NCI-H526 (cell line): ENCODE data around the gene PHLPP1.
"Not testable (repeated sequence)": the region's sequence is repeated elsewhere in the genome, so short reads cannot be mapped to it uniquely, and the experiment has no call there.

Source experiments
- DNase-seq, 2 experiments: peaks; one replicate each; lab custom pipeline; 2025; lab: John Stamatoyannopoulos, UW

PHLPP1 gene

DNA sequence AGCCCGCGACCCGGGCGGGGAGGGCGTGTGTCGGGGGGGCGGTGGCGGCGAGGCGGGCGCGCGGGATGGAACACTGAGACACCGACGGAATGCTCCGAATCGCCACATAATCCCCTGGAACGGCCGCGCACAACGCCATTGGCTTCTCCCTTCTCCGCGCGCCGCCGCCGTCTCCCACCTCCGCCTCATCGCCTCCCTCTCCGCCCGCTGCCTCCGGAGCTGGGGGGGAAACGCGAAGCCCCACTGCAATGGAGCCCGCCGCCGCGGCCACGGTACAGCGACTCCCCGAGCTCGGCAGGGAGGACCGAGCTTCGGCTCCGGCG lies at the start of gene PHLPP1:
TSS of gene PHLPP1 (plus strand) at position 106 of the 323 bp plus-strand sequence. CDS start at position 249, 143 bp downstream.
- no peak for DNase-seq

DNA sequence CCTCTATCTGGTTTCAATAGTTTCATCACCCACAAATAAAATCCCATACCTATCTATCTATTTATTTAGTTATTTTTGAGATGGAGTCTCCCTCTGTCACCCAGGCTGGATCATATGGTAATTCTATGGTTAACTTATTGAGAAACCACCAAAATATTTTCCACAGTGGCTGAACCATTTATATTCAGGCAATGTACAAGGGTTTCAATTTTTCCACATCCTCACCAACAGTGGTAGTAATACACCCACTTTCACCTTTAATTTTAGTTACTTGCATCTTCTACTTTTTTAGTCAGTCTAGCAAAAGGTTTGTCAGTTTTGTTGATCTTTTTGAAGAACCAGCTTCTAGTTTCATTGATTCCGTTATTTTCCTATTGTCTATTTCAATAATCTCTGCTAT lies 46.1 kb upstream of the PHLPP1 start:
- DNase-seq, result no peak

DNA sequence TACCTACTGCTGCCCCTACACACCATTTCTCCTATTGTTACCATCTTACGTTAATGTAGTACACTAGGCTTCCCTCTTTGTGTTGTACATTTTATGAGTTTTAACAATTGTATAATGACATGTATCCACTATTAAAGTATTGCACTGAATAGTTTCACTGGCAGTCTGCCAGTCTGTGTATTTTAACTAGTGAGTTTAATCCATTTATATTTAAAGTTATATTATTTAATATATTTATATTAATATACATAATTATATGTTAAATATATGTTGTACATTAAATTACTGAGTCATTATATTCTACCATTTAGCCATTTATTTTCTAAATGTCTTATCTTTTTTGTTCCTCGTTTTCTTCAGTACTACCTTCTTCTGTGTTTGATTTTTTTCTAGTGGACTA lies 44.8 kb upstream of the PHLPP1 start:
- DNase-seq, result no peak

DNA sequence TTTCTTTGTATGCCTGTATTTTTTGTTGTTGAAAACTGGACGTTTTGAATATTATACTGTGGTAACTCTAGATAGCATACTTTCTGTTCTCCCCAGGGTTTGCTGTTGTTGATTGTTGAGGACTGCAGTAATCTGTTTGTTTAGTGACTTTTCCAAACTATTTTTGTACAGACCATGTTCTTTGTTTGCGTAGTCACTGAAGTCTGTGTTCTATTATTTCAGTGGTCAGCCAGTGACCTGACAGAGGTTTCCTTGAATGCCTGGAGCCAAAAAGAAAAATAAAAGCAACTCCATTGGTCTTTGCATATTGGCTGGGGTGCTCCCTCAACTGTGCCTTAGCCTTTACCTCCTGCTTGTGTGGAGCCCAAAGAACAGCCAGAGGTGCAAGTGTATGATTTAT lies 42.7 kb upstream of the PHLPP1 start:
- no peak for DNase-seq

DNA sequence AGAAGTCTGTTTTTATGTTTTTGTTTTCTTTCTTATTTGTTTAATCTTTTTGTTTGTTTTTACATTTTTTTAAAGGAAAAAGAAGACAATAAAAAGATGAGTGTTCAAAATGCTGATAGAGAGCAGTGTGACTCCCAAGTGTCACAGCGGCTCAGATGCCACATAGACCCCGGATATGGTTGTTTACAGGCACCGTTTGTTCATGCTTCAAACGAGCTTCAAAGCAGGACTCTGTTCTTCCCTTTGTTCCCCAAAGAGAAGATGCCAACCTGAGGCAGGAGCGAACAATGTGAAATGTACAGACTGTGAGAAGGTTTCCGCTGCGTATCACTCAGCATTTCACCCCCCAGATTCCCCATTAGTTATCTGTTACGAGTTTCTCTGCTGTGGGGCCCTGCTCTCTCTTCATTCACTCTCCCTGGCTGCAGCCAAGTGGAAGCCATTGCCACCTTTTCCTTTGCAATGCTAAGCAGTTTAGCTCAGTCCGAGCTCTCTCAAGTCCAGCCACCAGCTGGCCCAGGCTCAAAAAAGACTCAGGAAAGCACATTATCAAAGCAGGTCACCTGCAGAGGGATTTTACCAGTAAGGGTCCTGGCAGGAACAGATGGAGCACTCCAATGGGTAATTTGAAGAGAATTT lies 36.4 kb upstream of the PHLPP1 start:
- DNase-seq, result no peak

DNA sequence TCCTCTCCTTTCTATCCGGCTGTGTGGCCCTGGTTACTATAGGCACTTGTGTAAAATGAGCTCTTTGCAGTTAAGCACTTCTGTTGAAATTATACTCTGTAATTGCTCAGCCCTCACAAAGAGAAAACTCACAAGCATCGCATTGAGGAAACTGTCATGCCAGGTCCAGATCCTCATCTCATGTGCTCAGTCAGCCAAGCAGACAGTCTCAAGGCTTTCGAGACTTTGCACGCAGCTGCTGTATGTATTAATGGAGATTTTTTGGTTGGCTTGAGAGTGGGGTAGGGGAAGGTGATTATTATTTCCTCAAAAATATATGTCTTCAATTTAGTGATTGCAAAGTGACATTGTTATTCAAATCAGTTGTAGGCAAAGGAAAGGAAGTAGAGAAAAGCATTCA lies 33.0 kb upstream of the PHLPP1 start:
- DNase-seq, result peak in 1 of 2 experiments; percentile 17

DNA sequence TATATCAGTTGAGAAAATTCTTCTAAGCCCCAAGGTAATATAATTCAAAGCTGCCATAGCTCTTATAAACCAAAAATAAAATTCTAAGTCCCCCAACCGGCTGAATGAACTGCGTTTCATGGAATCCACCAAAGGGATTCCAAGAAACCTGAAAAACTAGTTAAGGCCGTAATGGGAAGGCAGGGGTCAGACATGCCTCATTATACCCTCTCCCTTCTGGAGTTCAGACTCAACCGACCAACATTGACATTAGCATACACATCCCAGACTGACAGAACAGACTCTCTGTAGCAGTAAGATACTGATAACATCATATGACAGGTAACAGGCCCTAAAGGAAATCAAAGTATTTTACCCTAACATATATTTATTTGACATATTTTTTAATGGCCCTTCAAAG lies 31.4 kb upstream of the PHLPP1 start:
- peak in 1 of 2 experiments; percentile 24 for DNase-seq

DNA sequence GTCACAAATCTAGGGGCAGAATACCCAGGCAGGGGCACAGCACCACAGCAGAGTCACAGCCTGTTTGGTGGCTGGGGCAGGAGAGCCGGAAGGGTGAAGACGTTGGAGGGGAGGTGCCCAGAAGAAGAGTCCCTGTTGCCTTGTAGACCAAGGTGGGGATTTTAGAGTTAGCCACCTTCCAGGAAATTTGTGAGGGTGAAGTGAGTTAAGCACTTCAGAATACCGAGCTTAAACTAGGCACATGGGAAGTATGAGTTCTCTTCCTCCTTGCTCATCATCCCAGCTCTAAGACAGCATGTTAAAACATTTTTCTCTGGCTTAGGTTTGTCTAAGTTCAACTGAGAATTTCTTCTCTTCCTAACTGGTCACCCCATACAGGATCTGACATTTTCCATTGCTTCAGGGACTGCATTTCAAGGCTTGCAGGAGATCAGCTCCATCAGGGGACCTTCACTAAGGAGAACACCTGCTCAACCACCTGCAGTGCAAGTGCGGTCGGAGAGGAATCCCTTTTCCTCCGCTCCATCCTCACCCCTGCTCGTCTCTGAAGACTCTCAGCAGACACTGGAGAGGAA lies 26.5 kb upstream of the PHLPP1 start:
- no peak for DNase-seq

DNA sequence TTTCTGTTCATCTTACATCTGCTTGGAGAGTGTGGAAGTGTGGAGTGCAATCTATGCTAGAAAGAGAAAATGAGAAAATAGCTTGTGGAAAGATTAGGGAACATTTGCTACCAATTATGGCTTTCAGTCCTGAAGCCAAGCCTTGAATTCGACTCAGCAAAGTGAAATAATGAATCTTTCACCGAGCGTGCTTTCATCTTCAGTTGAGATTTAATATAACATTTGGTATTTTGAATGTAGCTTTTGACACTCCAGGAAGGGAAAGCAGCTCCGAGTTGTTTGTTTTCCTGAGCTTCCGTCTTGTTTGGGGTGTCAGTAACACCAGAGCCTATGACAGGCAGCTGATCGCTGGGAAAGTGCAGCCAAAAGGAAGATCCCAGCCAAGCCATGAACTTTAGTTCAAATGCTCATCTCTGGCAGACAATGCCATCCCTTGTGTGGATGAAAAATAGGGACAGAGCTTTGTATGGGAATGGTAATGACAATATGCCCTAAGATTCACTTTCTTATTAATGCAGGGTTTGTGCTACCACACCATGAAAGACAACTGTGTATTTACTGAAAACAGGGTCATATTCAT lies 25.0 kb upstream of the PHLPP1 start:
- no peak for DNase-seq

DNA sequence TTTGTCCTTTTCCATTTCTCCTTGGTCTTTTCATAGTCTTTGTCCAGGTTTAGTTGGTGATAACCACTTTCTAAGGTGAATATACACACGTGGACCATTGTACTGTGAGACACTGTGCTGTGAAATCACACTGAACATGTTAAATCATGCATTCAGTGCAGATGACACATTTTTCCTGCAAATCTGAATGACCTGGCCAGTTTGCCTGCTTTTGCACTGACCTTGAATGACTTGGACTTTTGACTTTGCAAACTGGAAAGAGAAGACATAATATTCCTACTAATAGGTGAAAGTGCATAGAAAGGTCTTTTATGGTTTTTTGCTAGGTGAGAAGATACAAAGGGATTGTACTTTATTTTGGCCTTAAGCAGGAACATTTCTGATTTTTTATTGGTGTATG lies 21.7 kb upstream of the PHLPP1 start:
- no peak for DNase-seq

DNA sequence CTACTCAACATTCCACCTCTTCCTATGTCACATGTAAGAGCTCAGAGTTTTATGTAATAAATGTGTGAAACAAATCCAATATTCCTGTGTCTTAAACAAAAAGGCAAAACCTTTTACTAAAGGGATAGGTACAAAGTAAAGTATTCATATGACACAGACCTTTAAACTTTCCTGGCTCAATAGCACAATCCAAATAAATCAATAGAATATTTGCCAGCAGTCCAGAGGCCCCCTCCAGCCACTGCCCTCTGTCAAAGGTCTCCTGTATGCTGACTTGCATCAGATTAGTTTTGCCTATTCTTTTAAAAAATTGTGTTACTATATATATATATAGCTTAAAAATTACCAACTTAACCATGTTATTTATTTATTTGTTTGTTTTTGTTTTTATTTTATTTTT lies 17.7 kb upstream of the PHLPP1 start:
- no peak for DNase-seq

DNA sequence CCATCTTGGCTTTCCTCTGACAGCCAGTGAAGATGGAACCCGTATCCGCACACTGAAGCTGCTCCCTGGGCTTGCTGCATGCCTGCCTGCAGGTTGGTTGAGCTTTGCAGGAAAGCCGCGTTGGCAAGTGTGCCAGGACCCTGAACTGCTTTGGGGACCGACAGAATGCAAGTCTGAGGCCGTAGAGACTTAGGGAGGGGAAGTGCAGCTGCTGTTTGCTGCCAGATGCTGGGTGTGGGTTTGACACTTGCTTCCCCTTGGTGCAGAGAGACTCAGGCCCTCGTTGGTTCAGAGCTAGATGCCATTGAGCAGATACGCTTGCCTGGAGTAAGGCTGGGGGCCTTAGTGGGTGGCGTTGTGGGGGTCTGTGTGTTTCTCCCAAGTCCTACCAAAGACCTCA lies 13.1 kb upstream of the PHLPP1 start:
- DNase-seq, result no peak

DNA sequence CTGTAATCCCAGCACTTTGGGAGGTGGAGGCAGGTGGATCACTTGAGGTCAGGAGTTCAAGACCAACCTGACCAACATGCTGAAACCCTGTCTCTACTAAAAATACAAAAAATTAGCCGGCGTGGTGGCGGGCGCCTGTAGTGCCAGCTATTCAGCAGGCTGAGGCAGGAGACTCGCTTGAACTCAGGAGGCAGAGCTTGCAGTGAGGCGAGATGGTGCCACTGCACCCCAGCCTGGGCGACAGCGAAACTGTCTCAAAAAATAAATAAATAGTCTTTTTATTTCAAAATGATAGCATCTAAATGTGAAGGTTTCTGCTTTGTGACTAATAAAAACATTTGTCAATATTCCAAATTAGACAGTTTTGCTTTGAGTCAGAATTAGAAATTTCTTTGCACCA lies 8.5 kb upstream of the PHLPP1 start:
- not testable (repeated sequence) for DNase-seq

DNA sequence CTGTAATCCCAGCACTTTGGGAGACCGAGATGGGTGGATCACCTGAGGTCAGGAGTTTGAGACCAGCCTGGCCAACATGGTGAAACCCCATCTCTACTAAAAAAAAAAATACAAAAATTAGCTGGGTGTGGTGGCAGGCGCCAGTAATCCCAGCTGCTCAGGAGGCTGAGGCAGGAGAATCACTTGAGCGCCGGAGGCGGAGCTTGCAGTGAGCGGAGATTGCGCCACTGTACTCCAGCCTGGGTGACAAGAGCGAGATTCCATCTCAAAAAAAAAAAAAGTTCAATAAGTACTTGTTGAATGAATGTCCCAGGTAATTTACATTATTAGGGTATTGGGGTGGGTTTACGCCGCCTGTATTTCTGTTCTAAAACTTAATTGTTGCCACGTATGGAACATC lies 5.4 kb upstream of the PHLPP1 start:
- not testable (repeated sequence) for DNase-seq

DNA sequence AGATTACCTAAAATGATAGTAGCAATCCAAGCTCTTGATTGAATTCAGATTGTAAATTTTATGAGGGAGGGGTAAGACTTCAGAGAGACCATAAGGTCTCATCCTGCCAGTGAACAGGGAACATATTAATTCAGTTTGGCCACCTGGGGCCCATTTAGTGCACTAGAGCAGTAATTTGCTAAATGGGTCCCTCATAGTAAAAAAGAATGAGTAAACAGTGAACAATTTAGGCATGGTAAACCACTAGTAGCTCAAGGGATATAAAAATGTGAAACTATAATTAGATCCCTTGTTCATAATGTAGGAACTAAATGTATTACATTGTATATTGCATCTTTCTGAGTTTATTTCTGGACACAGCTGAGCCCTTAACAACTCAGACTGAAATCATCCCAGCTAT lies 4.9 kb upstream of the PHLPP1 start:
- no peak for DNase-seq

DNA sequence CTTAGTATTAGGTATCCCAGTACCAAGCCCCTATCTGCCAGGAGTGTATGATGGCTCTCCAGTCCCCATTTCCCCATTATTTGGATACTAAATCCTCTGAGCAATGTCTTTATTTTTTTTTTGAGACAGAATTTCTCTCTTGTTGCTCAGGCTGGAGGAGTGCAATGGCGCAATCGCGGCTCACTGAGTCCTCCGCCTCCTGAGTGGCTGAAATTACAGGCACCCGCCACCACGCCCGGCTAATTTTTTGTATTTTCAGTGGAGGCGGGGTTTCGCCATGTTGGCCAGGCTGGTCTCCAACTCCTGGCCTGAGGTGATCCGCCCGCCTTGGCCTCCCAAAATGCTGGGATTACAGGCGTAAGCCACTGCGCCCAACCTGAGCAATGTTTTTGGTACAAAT lies 3.6 kb upstream of the PHLPP1 start:
- DNase-seq, result no peak

DNA sequence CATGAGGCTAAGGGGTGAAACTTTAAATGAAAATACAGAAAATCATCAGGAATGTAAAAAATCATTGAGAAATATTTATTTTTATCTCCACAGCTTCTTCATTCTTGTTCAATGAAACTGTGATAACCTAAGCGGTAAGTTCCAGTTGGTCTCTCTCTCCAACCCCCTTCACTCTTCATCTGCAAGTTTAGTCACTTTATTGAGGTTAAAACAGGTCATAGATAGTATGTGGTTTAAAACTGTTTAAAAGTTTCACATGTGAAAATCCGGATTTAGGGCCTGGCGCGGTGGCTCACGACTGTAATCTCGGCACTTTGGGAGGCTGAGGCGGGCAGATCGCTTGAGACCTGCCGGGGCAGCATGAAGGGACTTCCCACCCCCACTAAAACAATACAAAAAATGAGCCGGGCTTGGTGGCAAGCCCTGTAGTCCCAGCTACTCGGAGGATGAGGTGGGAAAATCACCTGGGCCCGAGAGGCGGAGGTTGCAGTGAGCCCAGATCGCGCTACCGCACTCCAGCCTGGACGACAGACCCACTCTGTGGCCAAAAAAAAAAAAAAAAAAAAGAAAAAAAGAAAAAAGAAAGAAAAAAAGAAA lies 1.6 kb upstream of the PHLPP1 start:
- DNase-seq, result no peak

DNA sequence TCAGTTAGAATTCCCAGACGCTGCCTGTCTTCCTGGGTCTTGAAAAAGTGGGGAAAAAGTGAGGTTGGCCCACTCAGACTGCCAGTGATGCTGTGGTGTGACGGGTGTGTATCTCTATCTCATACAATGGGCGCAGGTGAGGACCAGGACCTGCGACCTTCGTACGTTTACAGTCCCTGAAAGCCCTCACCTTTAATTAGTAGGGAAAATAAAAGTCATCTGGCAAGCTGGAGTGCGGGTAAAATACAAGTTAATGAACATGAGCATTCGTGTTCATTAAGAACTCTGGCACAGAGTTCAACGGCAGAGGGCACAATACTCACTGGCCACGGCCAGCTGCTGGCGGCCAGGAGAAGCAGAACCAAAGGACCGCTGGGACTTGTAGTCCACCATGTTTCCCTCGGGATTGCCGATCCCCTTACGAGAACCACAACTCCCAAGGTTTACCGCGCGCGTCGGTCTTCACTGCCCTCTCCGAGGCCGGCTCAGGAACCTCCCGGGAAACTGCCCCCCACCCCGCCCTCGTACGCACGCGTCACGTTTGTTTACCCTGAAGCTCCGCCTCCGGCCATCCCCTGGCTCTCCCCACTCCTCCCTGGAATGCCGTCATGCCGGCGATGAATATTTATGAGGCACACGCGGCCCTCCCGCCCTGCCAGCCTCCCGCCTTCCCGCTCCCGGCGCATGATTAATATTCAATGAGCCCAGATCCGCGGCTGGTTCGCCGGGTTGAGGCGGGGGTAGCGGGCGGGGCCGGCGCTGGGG lies 488 bp upstream of the PHLPP1 start:
- DNase-seq, result peak; percentile 99 to 100

DNA sequence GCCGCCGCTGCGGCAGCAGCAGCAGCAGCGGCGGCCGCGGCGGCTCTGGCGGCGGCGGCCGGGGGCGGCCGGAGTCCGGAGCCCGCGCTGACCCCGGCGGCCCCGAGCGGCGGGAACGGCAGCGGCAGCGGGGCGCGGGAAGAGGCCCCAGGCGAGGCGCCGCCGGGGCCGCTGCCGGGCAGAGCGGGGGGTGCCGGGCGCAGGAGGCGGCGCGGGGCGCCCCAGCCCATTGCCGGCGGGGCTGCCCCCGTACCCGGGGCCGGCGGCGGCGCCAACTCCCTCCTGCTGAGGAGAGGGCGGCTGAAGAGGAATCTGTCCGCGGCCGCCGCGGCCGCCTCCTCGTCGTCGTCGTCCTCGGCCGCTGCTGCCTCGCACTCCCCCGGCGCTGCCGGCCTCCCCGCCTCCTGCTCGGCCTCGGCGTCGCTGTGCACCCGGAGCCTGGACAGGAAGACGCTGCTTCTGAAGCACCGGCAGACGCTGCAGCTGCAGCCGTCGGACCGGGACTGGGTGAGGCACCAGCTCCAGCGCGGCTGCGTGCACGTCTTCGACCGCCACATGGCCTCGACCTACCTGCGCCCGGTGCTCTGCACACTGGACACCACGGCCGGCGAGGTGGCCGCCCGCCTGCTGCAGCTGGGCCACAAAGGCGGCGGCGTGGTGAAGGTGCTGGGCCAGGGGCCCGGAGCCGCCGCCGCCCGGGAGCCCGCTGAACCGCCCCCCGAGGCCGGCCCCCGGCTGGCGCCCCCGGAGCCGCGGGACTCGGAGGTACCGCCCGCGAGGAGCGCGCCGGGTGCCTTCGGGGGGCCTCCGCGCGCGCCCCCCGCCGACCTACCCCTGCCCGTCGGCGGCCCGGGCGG lies 646 bp downstream of the PHLPP1 start:
- DNase-seq, result peak; percentile 18 to 77

DNA sequence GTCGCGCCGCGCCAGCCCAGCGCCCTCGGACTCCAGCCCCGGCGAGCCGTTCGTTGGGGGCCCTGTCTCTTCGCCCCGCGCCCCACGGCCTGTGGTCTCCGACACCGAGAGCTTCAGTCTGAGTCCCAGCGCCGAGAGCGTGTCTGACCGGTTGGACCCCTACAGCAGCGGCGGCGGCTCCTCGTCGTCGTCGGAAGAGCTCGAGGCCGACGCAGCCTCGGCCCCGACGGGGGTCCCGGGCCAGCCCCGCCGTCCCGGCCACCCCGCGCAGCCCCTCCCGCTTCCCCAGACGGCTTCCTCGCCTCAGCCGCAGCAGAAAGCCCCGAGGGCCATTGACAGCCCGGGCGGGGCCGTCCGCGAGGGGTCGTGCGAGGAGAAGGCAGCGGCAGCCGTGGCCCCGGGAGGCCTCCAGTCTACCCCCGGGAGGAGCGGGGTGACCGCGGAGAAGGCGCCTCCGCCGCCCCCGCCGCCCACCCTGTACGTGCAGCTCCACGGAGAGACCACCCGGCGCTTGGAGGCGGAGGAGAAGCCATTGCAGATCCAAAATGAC lies 1.4 kb downstream of the PHLPP1 start:
- peak; percentile 43 to 85 for DNase-seq

DNA sequence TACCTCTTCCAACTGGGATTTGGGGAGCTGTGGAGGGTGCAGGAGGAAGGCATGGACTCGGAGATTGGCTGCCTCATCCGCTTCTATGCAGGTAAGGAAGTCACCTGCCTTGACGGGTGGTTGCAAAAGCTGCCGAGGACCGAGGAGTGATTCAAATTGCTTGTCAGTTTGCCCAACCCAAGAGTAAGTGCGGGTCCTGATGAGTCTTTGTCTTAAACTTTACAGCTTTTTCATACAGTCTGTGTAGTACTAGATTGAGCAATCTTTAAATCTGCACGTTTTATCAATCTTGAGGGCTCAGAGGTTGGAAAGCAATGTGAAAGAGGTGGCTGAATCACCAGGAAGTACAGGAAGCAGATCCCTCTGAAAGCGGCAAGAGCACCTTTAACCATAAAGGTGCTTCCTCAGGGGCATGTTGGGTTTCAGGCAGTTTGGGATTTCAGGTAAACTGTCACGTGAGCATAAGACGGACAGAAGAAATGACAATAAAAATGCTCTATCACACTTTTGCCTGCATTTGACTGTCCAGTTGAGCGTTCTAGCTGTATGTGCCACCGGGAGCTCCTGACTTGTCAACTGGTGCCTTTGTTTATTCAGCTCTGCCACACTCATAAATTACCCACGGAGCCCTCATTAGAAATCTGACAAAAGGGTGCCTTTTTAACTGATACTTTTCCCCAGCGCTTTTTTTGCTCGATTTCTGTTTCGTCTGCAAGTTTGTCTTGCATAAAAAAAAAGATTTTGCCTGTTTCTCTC lies 2.0 kb downstream of the PHLPP1 start:
- DNase-seq, result peak; percentile 72 to 80
